H1 (cell line): ENCODE data around the gene UROC1. TPM values are rescaled to one million over a fixed set of nuclear protein-coding genes. Genes with fewer than 3 reads are reported as not detected.

Experiments used
- CTCF ChIA-PET: fragments of 300-600 bp; sonication (Branson Sonifier 250); formaldehyde crosslinking; loops from one replicate; lab custom pipeline; 2021; ENCODE audit not compliant: partially characterized antibody; lab: Charles Lee
- POLR2A ChIA-PET: fragments of 300-600 bp; sonication (Branson Sonifier 250); formaldehyde crosslinking; loops from one replicate; lab custom pipeline; 2021; ENCODE audit warnings: inconsistent platforms; ENCODE audit not compliant: partially characterized antibody; lab: Charles Lee
- DNase-seq, 2 experiments: peaks; one replicate each; pipeline versions ENCODE4 v3.0.0 to v3.0.0-alpha.2; 2010 to 2022; ENCODE audit warnings: low spot score in 2 of 2, low read depth in 1 of 2, mixed read lengths in 1 of 2
- FAIRE-seq: peaks from 2 replicates; lab custom pipeline; 2011; peaks lifted over from hg19 to GRCh38; lab: Jason Lieb, UNC
- H2AFZ ChIP-seq: 2 replicates; pipeline ENCODE4 v1.8.1; 2012; ENCODE audit warnings: low read length, inconsistent platforms
- H2AK5ac ChIP-seq: 2 replicates; pipeline ENCODE4 v1.6.1; 2013; ENCODE audit warnings: low read depth, low read length
- H2BK120ac ChIP-seq: replicated peaks from 2 replicates; pipeline ENCODE3; 2013; ENCODE audit warnings: low read depth, low read length, inconsistent platforms
- H2BK12ac ChIP-seq: 2 replicates; pipeline ENCODE4 v1.6.1; 2013; ENCODE audit warnings: low read depth, low read length
- H2BK15ac ChIP-seq: 2 replicates; pipeline ENCODE4 v1.6.1; 2013; ENCODE audit warnings: low read length
- H2BK20ac ChIP-seq: 2 replicates; pipeline ENCODE4 v1.6.1; 2013; ENCODE audit warnings: low read length
- H2BK5ac ChIP-seq: 2 replicates; pipeline ENCODE4 v1.6.1; 2013; ENCODE audit warnings: low read depth, low read length
- H3K14ac ChIP-seq: 2 replicates; pipeline ENCODE4 v1.6.1; 2013; ENCODE audit warnings: inconsistent platforms; ENCODE audit not compliant: insufficient read length
- H3K18ac ChIP-seq: 2 replicates; pipeline ENCODE4 v1.6.1; 2013; ENCODE audit warnings: low read length; ENCODE audit errors: extremely low read depth
- H3K23ac ChIP-seq: 2 replicates; pipeline ENCODE4 v1.6.1; 2013; ENCODE audit warnings: inconsistent platforms; ENCODE audit not compliant: insufficient read length
- H3K23me2 ChIP-seq: 2 replicates; pipeline ENCODE4 v1.6.1; 2013; ENCODE audit warnings: low read depth, low read length
- H3K27ac ChIP-seq: 2 replicates; pipeline ENCODE4 v1.6.1; 2011; ENCODE audit warnings: low read depth, low read length, inconsistent platforms
- H3K27me3 ChIP-seq, 4 experiments: replicated peaks in 1 of 4; 1 replicate in 1 of 4; 2 replicates in 3 of 4; pipeline versions ENCODE4 v1.6.1 to v1.8.1; 2011 to 2013; ENCODE audit warnings: low read length in 3 of 4, mild to moderate bottlenecking in 3 of 4, inconsistent platforms in 2 of 4, mixed read lengths in 2 of 4, moderate library complexity in 1 of 4; ENCODE audit not compliant: control insufficient read depth in 3 of 4, insufficient read depth in 3 of 4; ENCODE audit errors: extremely low read depth in 1 of 4
- H3K36me3 ChIP-seq, 4 experiments: 2 replicates each; pipeline versions ENCODE4 v1.6.1 to v1.8.1; 2011 to 2013; ENCODE audit warnings: mild to moderate bottlenecking in 4 of 4, low read length in 3 of 4, moderate library complexity in 2 of 4, control low read depth in 1 of 4, inconsistent platforms in 1 of 4; ENCODE audit not compliant: insufficient read depth in 4 of 4, control insufficient read depth in 2 of 4
- H3K4ac ChIP-seq: replicated peaks from 2 replicates; pipeline ENCODE3; 2013; ENCODE audit warnings: low read length, low read depth, mixed read lengths, inconsistent platforms; ENCODE audit not compliant: insufficient read length
- H3K4me1 ChIP-seq, 4 experiments: replicated peaks in 1 of 4; 1 replicate in 1 of 4; 2 replicates in 3 of 4; pipeline versions ENCODE4 v1.6.1 to v1.8.1; 2011 to 2013; ENCODE audit warnings: low read length in 3 of 4, inconsistent platforms in 2 of 4, mixed read lengths in 1 of 4; ENCODE audit not compliant: insufficient read depth in 4 of 4, control insufficient read depth in 3 of 4
- H3K4me2 ChIP-seq, 2 experiments: 2 replicates each; pipeline versions ENCODE4 v1.6.1 to v1.8.1; 2011 to 2013; ENCODE audit warnings: low read depth in 2 of 2, low read length in 2 of 2, control low read depth in 1 of 2, inconsistent platforms in 1 of 2, mild to moderate bottlenecking in 1 of 2; ENCODE audit not compliant: insufficient read depth in 1 of 2
- H3K4me3 ChIP-seq, 4 experiments: fragments of 200-600, 300-600 bp in 1 of 4; sonication (generic), shearing (Covaris generic), sonication (Bioruptor Twin) in 1 of 4; 2 replicates each; pipeline versions ENCODE4 v1.5.1 to v1.8.1; 2011 to 2016; ENCODE audit warnings: low read length in 4 of 4, low read depth in 3 of 4, control low read depth in 2 of 4, inconsistent platforms in 2 of 4, mild to moderate bottlenecking in 2 of 4, mixed read lengths in 1 of 4, moderate library complexity in 1 of 4; ENCODE audit not compliant: insufficient read depth in 2 of 4; ENCODE audit errors: extremely low read depth in 1 of 4
- H3K56ac ChIP-seq: replicated peaks from 2 replicates; pipeline ENCODE3; 2013; ENCODE audit warnings: low read depth, mild to moderate bottlenecking, mixed read lengths, low read length, inconsistent platforms; ENCODE audit not compliant: insufficient read length
- H3K79me1 ChIP-seq: 2 replicates; pipeline ENCODE4 v1.6.1; 2013; ENCODE audit warnings: low read depth, low read length, control low read depth
- H3K79me2 ChIP-seq, 2 experiments: 2 replicates each; pipeline versions ENCODE4 v1.6.1 to v1.8.1; 2012 to 2013; ENCODE audit warnings: low read length in 2 of 2, mild to moderate bottlenecking in 2 of 2, inconsistent platforms in 1 of 2; ENCODE audit not compliant: insufficient read depth in 2 of 2, control insufficient read depth in 1 of 2
- H3K9ac ChIP-seq, 4 experiments: replicated peaks in 1 of 4; 1 replicate in 1 of 4; 2 replicates in 3 of 4; pipeline versions ENCODE4 v1.6.1 to v1.8.1; 2011 to 2013; ENCODE audit warnings: low read depth in 3 of 4, low read length in 3 of 4, control low read depth in 2 of 4, mild to moderate bottlenecking in 2 of 4, moderate library complexity in 2 of 4, inconsistent platforms in 1 of 4; ENCODE audit errors: extremely low read depth in 1 of 4
- H3K9me3 ChIP-seq, 2 experiments: 2 replicates each; pipeline versions ENCODE4 v1.6.1 to v1.8.1; 2012 to 2013; ENCODE audit warnings: mild to moderate bottlenecking in 2 of 2, moderate library complexity in 2 of 2, control low read depth in 1 of 2, inconsistent platforms in 1 of 2, low read depth in 1 of 2, low read length in 1 of 2, mixed read lengths in 1 of 2; ENCODE audit not compliant: insufficient read depth in 2 of 2
- H4K20me1 ChIP-seq, 2 experiments: replicated peaks in 1 of 2; 2 replicates each; pipeline versions ENCODE3 to v1.8.1; 2011 to 2013; ENCODE audit warnings: inconsistent platforms in 2 of 2, low read length in 2 of 2, mild to moderate bottlenecking in 1 of 2; ENCODE audit not compliant: insufficient read depth in 2 of 2, control insufficient read depth in 1 of 2
- H4K5ac ChIP-seq: 2 replicates; pipeline ENCODE4 v1.6.1; 2013; ENCODE audit warnings: low read length, low read depth, mixed read lengths, inconsistent platforms; ENCODE audit not compliant: insufficient read length
- H4K8ac ChIP-seq: 2 replicates; pipeline ENCODE4 v1.8.0; 2013; ENCODE audit warnings: mild to moderate bottlenecking, moderate library complexity, low read length, inconsistent platforms; ENCODE audit not compliant: insufficient read depth; ENCODE audit errors: extremely low read depth
- H4K91ac ChIP-seq: replicated peaks from 2 replicates; pipeline ENCODE3; 2013; ENCODE audit warnings: low read length, mixed read lengths, inconsistent platforms; ENCODE audit not compliant: insufficient read length
- CEBPB ChIP-seq: IDR thresholded peaks from 2 replicates; pipeline ENCODE4 v1.6.1; 2012; ENCODE audit warnings: low read depth, low read length
- RXRA ChIP-seq: IDR thresholded peaks from 2 replicates; pipeline ENCODE4 v1.6.1; 2011; ENCODE audit warnings: low read depth, mild to moderate bottlenecking, low read length, moderate library complexity; ENCODE audit not compliant: insufficient read depth
- WGBS, 2 experiments: shearing (Covaris generic) in 1 of 2; methylation state at CpG; one replicate each; pipeline versions ENCODE4 v1.1.6 to v1.1.7; 2013 to 2015; ENCODE audit warnings: low lambda C conversion rate in 2 of 2, mixed read lengths in 2 of 2, inconsistent platforms in 1 of 2, low coverage in 1 of 2, missing lambda C conversion rate in 1 of 2; ENCODE audit not compliant: insufficient replicate concordance in 2 of 2, insufficient coverage in 1 of 2, insufficient read length in 1 of 2; ENCODE audit errors: extremely low coverage in 1 of 2, missing lambda C conversion rate in 1 of 2; 5-methylcytosine and 5-hydroxymethylcytosine counted together
- polyA plus RNA-seq, 7 experiments: library from polyadenylated mRNA; depleted of rRNA in 3 of 7; stranded (reverse) in 5 of 7; unstranded in 2 of 7; fragments of >200 nt in 5 of 7; fragments of 200-250 nt in 2 of 7; gene quantifications; 1 replicate in 5 of 7; 2 replicates in 1 of 7; 4 replicates in 1 of 7; pipeline versions ENCODE4 v1.2.1 to v1.2.3, GENCODE V29; 2011 to 2013; ENCODE audit warnings: missing spikeins in 2 of 7, mixed read lengths in 2 of 7
- total RNA-seq: library from RNA; stranded (reverse); fragmentation: NEBNext Ultra II Directional; extraction: Animal tissue kit (Norgen Biotek cat#: 25700); gene quantifications from 2 replicates; pipeline ENCODE4 v1.2.1, GENCODE V29; 2021

Gene UROC1
- total and polyA plus RNA-seq, 2 of the 8 experiments (the other 6 are each of a cell fraction or from before 2014, with no cell fraction given): 0.03 TPM; not detected in 1

DNA sequence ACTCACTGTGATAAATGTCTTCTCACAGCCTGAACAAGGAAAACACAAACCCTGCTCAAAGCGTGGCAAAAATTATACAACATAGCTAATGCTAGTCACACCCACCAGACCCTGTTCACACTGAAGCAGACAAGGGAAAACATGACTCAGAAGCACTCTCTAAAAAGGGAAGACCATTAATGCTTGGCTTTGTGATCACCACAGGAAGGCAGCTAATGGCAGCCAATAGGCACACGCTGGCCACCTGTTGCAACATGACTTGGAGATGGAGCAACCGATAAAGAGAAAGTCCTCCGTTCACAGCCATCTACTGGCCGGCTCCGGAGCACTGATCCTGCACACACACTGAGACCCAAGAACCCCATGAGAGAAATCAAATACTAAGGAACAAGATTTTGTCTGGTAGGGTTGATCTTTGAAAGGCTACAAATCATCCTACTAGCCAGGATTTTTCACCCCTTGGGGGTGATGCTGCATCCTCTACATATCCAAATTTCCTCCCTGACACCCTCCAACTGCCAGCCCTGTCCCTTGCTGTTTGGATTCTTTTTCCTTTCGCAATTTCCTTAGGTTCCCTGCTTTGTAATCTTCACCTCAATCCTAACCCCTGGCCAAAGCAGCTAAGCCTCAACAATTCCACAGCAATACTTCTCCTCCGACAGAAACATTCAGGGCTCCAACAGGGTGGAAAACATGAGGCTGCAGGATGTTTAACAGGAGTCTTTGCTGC lies 45.1 kb downstream of the UROC1 start:
- ChIA-PET CTCF (interaction anchor here (0.7 to 1.5 kb wide), 8 partner anchors 10 to 603 kb away, joined by 3 to 6 read pairs (median 3); no protein-coding TSS in a partner anchor), POLR2A (interaction anchor here (1.0 to 3.4 kb wide), 9 partner anchors 10 to 55 kb away, joined by 3 to 20 read pairs (median 4); no protein-coding TSS in a partner anchor)
- H4K20me1 ChIP-seq: peaks cover 19 to 23% of the 10 kb centered on the region in 2 experiments
- peak overlapping the region; percentile 39 to 92; a peak in 2 of 4 replicates for H3K4me2 ChIP-seq
- no peak for DNase-seq
- no peaks in the 10 kb centered on the region for H3K27me3 ChIP-seq
- H3K4me1 ChIP-seq: peaks cover 9 to 22% (median 14%) of the 10 kb centered on the region in 4 experiments; a peak in 6 of 7 replicates
- no peak overlapping the region; the same call in 1 of the 2 replicates for H4K8ac ChIP-seq
- H3K9me3 ChIP-seq: no peaks in the 10 kb centered on the region
- peaks cover 0 to 52% of the 10 kb centered on the region in 2 experiments; a peak in 2 of 4 replicates for H3K79me2 ChIP-seq
- FAIRE-seq: no peak
- no peak overlapping the region for H2BK120ac ChIP-seq
- H2BK12ac ChIP-seq: no peak overlapping the region
- H3K79me1 ChIP-seq: peaks cover 14% of the 10 kb centered on the region
- no peak overlapping the region for H3K23ac ChIP-seq
- H3K18ac ChIP-seq: no peak overlapping the region
- TF ChIP-seq CEBPB: peak; percentile 68; the same call in 1 of the 2 replicates
- TF ChIP-seq RXRA: no peak
- H2BK20ac ChIP-seq: no peak overlapping the region
- H3K4me3 ChIP-seq: peak overlapping the region in 1 of 4 experiments; percentile 13; a peak in 1 of 8 replicates
- no peak overlapping the region for H2AFZ ChIP-seq
- H2BK5ac ChIP-seq: no peak overlapping the region
- no peak overlapping the region for H3K27ac ChIP-seq
- no peak overlapping the region for H3K9ac ChIP-seq
- no peak overlapping the region for H2AK5ac ChIP-seq
- WGBS, 2 experiments: 77% methylated on average over 8 of the region's 8 CpGs; no CpG with 5 or more reads in 1 of the 2 experiments
- H4K91ac ChIP-seq: no peak overlapping the region
- H3K36me3 ChIP-seq: peaks cover 16 to 44% (median 26%) of the 10 kb centered on the region in 4 experiments; a peak in 7 of 8 replicates
- H3K4ac ChIP-seq: no peak overlapping the region
- no peak overlapping the region for H3K14ac ChIP-seq
- H4K5ac ChIP-seq: no peak overlapping the region
- no peak overlapping the region for H3K56ac ChIP-seq
- no peak overlapping the region for H2BK15ac ChIP-seq
- H3K23me2 ChIP-seq: peaks cover 15% of the 10 kb centered on the region
